Measurements from ENCODE around the gene P2RY2.

The P2RY2 gene

DNA sequence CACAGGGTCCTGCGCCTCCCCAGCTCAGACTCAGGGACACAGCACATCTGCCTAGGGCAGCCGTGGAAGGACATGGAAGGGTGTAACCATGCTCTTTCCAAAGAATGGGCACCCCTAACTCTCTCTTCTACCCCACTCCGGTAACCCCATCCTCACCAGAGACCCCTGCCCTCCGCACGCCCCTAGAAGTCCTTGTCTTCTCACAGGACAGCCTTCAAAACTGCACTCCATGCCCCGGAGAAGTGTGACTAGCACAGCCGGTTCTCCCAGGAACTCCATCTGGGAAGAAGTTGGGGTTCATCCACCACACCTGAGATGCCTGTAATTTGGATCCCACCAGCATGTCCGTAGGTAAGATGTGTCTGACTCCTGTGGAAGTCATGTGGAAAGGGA, 25.0 kb downstream of the P2RY2 start:
- DNase-seq (ENCODE audit: low read depth in 3 of 3): no peak

DNA sequence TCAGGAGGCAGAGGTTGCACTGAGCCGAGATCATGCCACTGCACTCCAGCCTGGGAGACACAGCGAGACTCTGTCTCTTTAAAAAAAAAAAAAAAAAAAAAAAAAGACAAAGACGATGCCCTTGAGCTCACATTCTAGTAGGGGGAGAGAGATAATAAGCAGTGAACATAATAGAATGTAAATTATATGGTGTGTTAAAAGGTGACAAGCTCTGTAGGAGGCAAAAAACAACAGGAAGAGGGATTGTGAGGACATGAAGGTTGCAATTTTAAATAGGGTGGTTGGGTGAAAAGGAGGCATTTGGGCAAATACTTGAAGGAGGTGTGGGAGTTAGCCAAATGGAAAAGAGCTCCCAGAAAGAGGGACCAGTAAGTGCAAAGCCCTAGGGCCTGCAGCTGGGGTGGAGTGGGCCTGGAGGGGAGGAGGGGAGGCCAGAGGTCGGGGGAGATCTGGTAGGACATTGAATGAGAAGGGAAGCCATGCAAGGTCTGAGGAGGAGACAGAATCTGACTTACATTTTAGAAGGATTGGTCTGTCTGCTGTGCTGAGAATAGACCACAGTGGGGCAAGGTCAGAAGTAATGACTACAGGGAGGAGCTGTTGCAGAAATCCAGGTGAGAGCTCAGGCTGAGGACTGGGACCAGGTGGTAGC, 26.6 kb downstream of the P2RY2 start:
- no peak for DNase-seq (ENCODE audit: low read depth in 3 of 3)

DNA sequence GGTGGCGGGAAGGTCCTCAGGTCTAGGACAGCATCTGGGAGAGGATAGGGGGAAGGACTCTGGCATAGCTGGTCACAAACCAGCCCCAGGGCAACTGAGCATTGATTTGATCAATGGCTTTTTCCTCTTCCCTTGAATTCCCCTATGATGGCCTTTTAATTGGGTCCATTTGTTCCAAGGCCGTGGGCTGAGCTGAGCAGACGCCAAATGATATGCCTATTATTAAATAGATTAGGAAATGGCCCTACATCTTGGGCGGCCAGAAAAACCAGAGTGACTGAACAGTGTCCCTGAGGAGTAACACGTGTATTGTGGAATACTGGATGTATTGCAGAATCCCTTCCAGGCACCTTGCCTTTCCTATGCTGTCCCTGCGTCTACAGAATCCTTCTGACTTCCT, 27.4 kb downstream of the P2RY2 start:
- no peak for DNase-seq (ENCODE audit: low read depth in 3 of 3)

- no peak for DNase-seq (ENCODE audit: low read depth in 3 of 3)
These were observed 28.2 kb downstream of the P2RY2 start for GRCh38 chr11:73246303-73246702.

DNA sequence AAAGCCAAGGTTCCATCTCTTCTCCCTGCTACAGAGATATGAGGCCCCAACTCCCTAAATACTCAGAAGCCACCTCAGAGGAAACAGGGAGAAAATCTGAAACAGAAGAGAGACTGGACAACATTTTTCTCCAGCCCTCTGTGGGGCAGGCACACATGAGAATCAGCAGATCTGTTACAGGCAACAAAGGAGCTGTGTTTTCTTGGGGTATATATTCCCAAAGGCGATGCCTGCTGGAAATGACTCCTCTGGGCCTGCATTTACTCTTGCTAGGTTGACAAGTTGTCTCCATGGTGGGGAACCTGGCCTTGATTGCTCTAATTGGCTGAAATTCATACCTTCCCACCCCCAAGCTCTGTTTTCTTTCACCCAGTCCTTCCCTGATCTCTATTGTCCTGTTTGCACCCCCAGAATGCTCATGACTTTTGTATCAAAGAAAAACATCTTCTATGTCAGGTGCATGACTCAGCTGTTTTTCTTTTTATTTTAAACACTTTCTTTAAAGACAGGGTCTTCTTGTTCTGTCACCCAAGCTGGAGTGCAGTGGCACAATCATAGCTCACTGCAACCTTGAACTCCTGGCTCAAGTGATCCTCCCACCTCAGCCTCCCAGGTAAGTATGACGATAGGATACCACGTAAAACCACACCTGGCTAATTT, 30.6 kb downstream of the P2RY2 start:
- DNase-seq (ENCODE audit: low read depth in 3 of 3): no peak

- DNase-seq (ENCODE audit: low read depth in 3 of 3): no peak
These were observed 31.2 kb downstream of the P2RY2 start for GRCh38 chr11:73249304-73249703.

GRCh38 chr11:73249853-73250783, 32.0 kb downstream of the P2RY2 start:
- no peak for DNase-seq (ENCODE audit: low read depth in 3 of 3)

GRCh38 chr11:73252577-73253191, 34.6 kb downstream of the P2RY2 start:
- DNase-seq (ENCODE audit: low read depth in 3 of 3): no peak

DNA sequence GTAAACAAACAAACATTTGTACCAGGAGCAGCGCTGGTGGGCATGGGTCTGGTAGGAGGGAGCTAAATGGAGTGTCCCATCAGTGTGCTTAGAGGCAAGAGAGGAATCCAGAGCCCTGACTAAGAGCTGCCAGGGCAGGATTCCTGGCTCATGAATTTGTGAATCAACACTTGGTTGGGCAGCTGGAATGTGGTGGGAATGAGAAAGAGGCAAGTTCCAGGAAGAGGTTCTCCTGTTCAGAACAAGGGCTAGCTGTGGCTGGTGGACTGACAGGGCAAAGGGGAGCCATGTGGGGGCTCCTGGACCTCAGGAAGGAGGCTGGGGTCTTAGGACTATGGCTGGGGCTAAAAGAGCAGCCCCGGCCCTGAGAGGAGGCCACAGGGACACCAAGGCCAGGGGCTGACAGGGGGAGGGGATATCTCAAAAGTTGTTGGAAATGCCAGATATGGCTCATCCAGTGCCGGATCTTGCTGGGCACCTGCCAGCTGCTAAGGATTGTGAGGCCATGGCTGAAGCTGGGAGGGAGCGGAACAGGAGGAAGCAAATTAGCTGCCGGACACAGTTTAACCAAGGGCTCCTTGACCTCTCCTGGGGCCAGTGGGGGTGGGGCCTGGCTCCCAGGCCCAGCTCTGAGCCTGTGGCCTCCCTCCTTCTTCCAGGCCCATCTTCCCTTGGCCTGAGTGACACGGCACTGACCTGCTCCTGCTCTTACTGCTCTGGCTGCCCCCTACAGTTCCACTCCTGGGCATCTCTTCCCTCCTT, 39.4 kb downstream of the P2RY2 start:
- DNase-seq (ENCODE audit: low read depth in 3 of 3): no peak

DNA sequence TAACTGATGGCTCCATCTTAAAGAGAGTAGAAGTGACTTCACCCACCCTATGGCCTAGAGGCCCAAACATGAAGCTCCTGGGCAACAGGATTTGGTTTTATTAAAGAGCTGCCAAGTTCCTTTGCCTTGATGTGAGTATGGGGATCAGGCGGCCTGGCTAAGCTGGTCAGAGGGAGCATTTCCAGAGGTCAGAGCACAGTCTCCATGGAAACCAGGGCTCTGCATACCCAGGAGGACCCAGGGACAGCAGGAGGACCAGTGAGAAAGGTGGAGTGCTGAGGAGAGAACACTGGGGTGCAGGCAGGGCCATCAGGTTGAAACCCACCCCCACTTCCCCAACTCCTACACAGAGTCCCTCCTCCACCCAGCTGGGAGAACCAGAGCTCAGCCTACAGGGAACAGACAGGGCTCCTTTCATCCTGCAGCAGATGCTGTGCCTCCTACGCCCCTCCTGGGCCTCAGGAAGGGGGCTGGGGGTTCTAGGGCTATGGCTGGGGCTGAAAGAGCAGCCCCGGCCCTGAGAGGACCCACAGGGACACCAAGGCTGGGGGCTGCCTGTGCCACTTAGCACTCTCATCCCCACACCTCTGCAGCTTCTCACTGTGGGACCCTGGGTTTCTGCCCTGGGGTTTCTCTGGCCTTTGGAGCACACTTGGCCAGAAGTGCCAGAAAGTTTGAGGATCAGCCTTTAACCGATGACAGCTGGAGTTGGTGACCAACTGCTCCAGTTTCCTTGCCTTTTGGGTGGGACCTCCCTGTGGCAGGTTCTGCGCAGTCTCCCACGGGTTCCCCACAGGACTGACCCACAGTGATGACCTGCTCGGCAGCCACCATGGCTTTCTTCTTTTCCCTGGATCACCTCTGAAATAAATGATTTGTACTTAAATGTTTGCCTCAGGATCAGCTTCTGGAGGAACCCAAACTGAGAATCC, 40.3 kb downstream of the P2RY2 start:
- DNase-seq (ENCODE audit: low read depth in 3 of 3): no peak

- DNase-seq (ENCODE audit: low read depth in 3 of 3): no peak
These were observed 41.5 kb downstream of the P2RY2 start for GRCh38 chr11:73259406-73260126.

DNA sequence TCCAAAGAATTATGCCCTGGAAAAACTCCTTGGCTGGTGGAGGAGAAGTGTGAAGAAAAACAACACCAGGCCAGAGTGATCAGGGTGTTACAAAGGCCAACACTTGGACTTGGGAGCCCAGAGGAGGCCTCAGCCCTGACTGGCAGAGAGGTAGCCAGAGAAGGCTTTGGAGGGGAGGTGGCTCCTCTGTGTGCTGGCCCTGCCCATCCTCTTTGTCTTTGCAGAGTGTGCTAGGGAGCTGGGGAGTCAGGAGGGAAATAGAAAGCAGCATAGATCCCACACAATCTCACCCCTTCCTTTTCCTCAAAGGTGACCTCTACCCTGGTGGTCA, 42.0 kb downstream of the P2RY2 start:
- no peak for DNase-seq (ENCODE audit: low read depth in 3 of 3)

DNA sequence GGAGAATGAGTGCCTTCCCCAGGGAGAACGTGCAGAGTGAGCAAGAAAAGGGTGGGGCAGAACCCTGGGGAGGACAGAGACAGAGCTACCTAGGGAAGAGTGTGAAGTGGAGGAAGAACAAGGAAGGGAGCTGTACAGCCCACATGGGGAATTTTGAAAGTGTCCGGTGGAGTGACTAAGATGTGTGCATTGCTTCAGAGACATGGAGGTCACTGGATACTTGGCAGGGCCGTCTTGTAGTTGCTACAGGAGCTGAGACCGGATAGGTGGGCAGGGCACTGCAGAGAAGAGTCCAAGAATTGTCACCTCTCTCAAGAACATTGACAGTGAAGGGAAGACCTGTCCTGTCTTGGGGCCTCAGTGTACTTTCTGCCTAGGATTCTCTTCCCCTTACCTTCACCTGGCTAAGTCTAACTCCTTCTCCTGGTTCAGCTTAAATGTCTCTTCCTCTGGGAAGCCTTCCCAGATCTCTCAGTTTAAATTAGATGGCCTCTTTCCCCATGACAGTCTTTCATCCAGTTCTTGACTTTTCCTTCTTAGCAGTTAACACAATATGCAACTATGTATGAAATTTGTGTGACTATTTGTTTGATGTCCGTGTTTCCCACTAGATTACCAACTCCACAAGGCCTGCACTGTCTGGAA, 44.9 kb downstream of the P2RY2 start:
- DNase-seq (ENCODE audit: low read depth in 3 of 3): no peak

GRCh38 chr11:73263640-73264039, 45.6 kb downstream of the P2RY2 start:
- no peak for DNase-seq (ENCODE audit: low read depth in 3 of 3)

DNA sequence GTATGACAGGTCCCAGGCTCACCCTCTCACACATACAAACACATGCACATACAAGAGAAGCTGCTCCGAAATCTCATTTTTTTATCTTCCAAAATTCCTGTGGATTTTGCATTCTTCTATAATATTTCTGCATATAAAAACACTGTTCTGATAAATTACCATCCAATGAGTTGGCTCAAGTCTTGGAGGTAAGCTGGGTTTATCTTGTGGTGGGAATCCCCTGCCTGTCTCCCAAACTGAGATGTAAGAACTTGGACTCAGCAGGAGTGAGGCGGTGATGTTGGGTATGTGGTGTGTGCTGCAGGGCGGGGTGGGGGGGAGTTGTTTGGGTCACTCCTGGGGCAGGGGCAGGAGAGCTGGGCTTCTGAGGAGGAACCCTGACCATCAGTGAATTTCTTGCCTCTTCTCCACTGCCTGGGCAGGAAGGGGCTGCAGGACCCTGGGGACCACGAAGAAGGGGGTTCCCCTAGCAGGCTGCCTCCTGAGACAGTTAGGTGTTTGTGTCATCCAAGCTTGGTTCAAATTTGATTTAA, 47.3 kb downstream of the P2RY2 start:
- no peak for DNase-seq (ENCODE audit: low read depth in 3 of 3)

GRCh38 chr11:73265853-73266645, 48.0 kb downstream of the P2RY2 start:
- no peak for DNase-seq (ENCODE audit: low read depth in 3 of 3)

DNA sequence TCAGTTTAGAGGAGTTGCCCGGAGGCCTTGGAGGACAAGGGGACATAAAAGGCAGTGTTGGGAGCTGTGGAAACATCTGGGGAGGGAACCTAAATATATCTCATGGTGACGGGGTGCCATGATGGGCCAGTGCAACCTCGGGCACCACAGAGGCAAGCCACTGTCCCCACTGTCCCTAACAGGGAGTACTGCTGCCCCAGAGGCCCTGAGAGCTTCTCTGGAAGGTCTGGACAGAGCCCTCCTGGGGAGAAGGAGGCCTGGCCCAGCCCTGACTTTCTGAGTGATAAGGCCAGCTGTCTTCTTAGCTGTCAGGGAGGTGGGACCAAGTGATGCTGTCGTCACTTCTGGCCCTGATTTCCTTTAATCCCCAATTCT, 48.6 kb downstream of the P2RY2 start:
- no peak for DNase-seq (ENCODE audit: low read depth in 3 of 3)

- DNase-seq (ENCODE audit: low read depth in 3 of 3): no peak
These were observed 49.2 kb downstream of the P2RY2 start for GRCh38 chr11:73267122-73267846.
